Activated effector memory CD4-positive, alpha-beta T cell treated with anti-CD3 and anti-CD28 coated beads, Interleukin-2, amount 50 U/mL, for 16 hours (primary cell): ENCODE results near the gene PML.

ENCODE experiments used
- DNase-seq: peaks from one replicate; pipeline ENCODE4 v3.0.0-alpha.2; 2020

The PML gene

GRCh38 chr15:73986776-73987056 is 7.8 kb upstream of the PML start:
- no peak for DNase-seq

- DNase-seq, result no peak
Observed at GRCh38 chr15:73987250-73987649, 7.3 kb upstream of the PML start.

GRCh38 chr15:73987681-73988444 is 6.7 kb upstream of the PML start:
- no peak for DNase-seq

- DNase-seq, result no peak
Observed at GRCh38 chr15:73988445-73988969, 6.0 kb upstream of the PML start.

- no peak for DNase-seq
Observed at GRCh38 chr15:73989001-73989798, 5.3 kb upstream of the PML start.

GRCh38 chr15:73990250-73991005 is 4.1 kb upstream of the PML start:
- no peak for DNase-seq

GRCh38 chr15:73991260-73991659 is 3.3 kb upstream of the PML start:
- no peak for DNase-seq

- DNase-seq, result peak; percentile 99
Observed at GRCh38 chr15:73991726-73992593, 2.6 kb upstream of the PML start, which contains the start of gene STOML1. Gene STOML1 (minus strand): TSS chr15:73992295. CDS start chr15:73992223, 72 bp downstream.

- DNase-seq, result no peak
Observed at GRCh38 chr15:73992594-73992898, 2.0 kb upstream of the PML start.

- DNase-seq, result no peak
Observed at GRCh38 chr15:73993211-73993994, 1.1 kb upstream of the PML start.

GRCh38 chr15:73994912-73995622 is 551 bp downstream of the PML start:
- DNase-seq, result peak; percentile 71

GRCh38 chr15:73996267-73996666 is 1.8 kb downstream of the PML start:
- no peak for DNase-seq

- DNase-seq, result peak; percentile 71
Observed at GRCh38 chr15:73996939-73997338, 2.4 kb downstream of the PML start.

GRCh38 chr15:73997986-73998385 is 3.5 kb downstream of the PML start:
- DNase-seq, result no peak

- DNase-seq, result no peak
Observed at GRCh38 chr15:74006774-74007639, 12.5 kb downstream of the PML start.

- no peak for DNase-seq
Observed at GRCh38 chr15:74007820-74008371, 13.4 kb downstream of the PML start.

GRCh38 chr15:74008901-74009300 is 14.4 kb downstream of the PML start:
- no peak for DNase-seq

GRCh38 chr15:74010929-74011540 is 16.5 kb downstream of the PML start:
- no peak for DNase-seq

GRCh38 chr15:74011610-74012009 is 17.1 kb downstream of the PML start:
- DNase-seq, result no peak
